Erythroblast (primary cell): ENCODE results near the gene TREH.
A peak's percentile ranks its signal among the peaks of the same experiment; 100 is the strongest.

Experiments
- DNase-seq, 2 experiments: peaks; one replicate each; lab custom pipeline; 2025; lab: John Stamatoyannopoulos, UW
- GATA1 ChIP-seq: IDR thresholded peaks from 2 replicates; pipeline ENCODE4 v1.6.1; 2011; ENCODE audit warnings: low read depth, mild to moderate bottlenecking, control low read depth, low read length, moderate library complexity
- POLR2A ChIP-seq: IDR thresholded peaks from 2 replicates; pipeline ENCODE4 v1.6.1; 2011; ENCODE audit warnings: mild to moderate bottlenecking, low read length

Gene TREH

DNA sequence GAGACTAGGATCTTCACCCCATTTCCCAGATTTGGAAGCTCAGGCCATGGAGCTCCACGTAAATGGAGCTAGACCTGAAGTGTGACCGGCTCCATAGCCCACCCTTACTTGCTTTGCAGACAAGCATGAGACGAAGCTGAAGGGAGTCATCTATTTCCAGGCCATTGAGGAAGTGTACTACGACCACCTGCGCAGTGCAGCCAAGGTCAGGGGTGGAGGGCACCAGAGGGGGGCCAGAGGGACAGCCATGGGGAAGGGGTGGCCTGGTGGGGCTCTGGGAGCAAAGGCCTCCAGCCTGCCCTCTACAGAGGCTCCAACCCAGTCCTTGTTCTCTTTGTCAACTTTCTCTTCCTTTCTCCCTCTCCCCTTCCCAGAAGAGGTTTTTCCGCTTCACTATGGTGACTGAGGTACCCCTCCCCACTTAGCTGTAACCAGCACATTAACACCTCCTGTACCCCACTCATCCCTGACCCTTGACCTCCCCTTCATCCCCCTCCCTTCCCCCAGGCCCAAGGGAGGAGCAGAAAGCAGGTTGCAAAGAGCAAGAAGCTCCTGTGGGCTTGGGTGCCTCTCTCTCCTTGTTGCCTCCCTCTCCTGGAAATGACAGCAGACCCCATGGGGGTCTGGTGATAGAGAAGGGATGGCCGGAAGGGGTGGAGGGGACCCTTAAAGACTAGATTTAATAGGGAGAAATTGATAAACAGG lies 23.8 kb downstream of the TREH start:
- no peak for TF ChIP-seq POLR2A
- TF ChIP-seq GATA1 = no peak
- no peak for DNase-seq

DNA sequence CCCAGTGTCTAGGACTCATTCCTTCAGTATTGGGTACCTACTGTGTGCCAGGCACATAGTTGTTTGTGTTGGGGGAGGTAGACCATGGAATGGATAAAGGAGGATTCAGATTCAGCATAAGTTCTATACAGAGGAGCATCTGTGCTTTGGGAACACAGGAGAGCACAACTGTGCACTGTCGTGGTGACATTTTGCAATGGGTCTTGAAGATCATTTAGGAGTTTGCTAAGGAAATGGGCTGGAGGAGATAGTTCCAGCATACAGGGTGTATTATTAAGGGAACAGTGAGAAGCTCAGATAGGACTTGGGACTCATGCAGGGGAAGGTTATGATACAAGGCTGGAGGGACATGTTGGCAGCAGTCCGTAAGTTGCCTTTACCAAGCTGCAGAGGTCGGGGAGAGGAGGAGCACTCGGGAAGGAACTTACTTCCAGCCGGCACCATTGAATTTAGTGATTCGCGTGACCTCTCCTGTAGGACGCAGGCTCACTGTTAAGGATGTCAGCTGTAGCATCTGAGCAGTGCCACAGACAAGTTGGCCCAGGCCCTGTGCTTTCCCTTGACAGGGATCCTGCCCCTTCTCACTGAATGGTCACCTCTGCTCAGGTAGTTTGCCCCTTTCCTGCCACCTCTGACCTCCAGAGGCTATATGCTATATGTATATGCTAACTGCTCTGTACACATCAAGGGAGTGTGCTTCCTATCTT lies 25.6 kb downstream of the TREH start:
- no peak for TF ChIP-seq GATA1
- TF ChIP-seq POLR2A = no peak
- DNase-seq = no peak

DNA sequence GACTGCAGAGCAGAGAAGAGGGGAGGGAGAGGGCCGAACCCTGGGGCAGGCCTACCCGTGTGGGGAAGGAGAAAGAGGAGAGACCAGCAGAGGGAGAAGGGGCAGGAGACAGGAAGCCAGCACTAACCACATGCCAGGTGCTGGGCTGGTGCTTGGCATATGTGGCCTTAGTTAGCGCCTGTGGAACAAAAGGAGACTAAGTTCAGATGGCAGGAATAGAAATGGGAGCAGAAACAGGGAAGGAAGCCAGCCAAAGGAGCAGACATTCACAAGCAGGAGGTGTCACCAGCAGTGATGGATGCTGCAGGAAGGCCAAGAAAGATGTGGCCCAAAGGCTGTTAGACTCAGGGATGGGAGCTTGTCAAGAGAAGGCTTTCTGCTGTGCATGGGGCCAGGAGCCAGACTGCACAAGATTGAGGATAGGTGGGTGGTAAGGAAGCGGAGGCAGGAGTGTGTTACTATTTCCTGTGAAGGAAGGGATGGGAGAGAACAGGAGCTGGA lies 26.7 kb downstream of the TREH start:
- no peak for DNase-seq
- TF ChIP-seq GATA1 (no peak), POLR2A (no peak)

DNA sequence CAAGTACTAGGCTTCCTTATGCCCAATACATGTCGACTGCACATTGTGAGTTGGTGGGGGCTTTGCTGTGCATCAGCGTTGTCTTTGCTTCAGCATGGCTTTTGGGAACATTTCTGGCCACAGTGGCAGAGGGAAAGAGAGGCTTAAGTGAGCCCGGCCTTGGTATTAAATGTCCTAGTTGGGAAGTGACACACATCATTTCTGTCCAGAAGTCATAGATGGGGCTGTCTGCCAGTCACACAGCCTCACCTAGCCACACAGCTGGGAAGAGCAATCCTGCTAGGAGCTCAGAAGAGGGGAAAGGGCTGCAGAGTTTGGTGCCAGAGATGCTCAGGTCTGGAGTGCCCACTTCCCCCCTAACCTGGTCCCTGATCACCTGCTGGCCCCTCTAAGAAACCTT lies 27.6 kb downstream of the TREH start:
- DNase-seq = no peak

DNA sequence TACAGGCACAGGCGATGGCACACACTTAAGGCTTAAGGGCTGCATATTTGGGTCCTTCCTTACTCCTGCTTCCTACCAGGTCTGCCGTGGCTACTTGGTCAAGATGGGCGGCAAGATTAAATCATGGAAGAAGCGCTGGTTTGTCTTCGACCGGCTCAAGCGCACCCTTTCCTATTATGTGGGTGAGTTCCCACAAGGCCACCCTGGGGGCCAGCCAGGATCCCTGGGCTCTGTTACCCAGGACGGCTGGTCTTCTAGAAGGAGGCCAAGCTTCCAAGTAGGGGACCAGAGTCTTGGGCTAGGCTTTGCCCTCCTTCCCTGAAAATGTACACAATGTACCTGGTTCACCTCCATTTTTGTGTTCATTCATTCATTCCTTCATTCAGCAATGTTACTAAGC lies 29.1 kb downstream of the TREH start:
- DNase-seq = no peak
- TF ChIP-seq POLR2A (no peak), GATA1 (no peak)

More for the DNA sequence above, 27.6 kb downstream of the TREH start:
- no peak for TF ChIP-seq GATA1
- TF ChIP-seq POLR2A = no peak

DNA sequence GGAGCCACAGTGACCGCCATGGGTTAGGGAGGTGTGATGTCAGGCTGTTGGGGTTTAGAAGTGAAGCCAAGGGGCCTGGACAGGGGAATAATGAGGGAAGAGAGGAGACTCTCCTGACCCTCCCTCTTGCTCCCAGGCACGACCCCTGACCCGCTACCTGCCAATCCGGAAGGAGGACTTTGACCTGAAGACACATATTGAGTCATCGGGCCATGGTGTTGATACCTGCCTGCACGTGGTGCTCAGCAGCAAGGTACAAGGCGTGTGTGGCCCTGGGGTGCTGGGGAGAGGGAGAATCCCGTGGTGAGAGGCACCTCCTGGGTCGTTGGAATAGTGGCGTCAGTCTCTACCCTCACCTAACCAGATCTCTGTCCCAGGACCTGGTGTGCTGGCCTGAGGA lies 29.5 kb downstream of the TREH start:
- TF ChIP-seq POLR2A (no peak), GATA1 (no peak)

DNA sequence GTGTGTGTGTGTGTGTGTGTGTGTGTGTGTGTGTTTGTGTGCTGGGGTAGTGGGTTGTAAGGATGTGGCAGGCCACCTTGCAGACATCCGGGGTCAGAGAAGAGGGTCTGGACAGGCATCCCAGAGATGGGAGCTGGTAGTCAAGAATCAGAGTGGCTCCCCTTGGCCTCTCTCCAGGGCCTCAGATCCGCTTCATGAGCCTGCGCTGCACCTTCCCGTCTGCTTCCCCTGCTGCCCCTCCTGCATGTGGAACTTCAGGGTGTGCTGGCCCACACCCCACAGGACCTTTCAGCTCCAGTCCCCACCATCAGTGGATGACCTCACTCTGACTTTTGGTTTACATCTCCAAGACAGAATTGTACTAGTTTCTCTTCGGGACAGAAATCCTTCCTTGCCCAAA lies 31.2 kb downstream of the TREH start:
- DNase-seq = no peak

More for the DNA sequence above, 29.5 kb downstream of the TREH start:
- DNase-seq = no peak

DNA sequence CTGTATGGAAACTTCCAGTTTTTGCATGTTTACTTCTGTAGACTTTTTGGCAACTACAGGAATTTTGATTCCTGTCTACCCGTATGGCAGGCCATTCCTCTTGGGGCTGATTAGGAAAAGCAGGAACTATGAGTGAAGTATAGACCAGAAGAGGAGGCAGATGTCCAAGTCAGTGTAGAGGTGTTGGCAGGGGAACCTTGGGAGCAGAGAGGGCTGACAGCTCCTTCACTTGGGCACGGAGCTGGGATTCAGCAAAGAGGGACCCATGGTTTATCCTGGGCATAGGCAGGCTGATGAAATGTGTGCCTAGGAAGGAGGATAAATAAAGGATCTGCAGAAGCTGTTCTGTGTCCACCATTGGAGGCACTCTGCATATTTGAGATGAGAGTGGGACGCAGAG lies 33.1 kb downstream of the TREH start:
- no peak for DNase-seq
- TF ChIP-seq GATA1 (no peak), POLR2A (no peak)

More for the DNA sequence above, 31.2 kb downstream of the TREH start:
- TF ChIP-seq GATA1 (no peak), POLR2A (no peak)

DNA sequence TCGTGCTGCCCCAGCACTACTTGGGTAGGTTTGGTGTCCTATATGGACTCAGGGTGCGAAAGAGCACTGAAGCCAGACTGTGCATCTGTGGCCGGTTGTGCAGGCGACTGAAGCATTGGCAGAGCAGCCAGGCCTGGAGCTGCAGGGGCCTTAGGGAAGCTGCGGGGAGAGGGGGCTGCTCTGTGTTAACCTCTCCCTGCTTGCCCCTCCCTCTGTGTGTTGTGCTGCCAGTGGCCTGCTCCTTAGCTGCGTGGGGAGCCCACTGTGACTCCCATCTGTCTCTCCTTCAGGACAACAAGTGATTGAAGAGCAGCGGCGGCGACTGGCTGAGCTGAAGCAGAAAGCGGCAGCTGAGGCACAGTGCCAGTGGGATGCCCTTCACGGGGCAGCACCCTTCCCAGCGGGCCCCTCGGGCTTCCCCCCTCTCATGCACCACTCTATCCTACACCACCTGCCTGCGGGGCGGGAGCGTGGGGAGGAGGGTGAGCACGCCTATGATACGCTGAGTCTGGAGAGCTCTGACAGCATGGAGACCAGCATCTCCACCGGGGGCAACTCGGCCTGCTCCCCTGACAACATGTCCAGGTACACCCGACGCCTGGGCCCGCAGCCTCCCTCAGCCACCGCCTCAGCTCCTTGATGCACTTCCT lies 34.3 kb downstream of the TREH start:
- TF ChIP-seq POLR2A = no peak
- TF ChIP-seq GATA1 = no peak
- DNase-seq = no peak

DNA sequence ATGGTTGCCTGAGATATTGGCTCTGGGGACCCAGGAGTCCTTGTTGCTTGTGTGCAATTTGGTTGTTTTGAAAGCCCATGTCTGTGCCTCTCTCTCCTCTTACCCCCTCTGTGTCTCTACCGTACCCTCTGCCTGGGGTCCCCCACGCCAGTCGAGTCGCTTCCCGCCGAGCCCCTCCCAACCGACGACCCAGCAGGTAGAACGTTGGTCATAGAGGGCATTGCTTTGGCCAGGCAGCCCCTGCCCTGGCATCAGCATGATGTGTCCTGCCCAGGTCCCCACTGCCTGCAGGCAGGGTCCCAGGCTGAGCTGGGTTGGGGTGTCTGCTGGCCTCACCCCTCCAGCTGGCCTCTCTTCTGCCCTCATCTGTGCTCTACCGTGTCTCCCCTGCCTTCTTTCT lies 35.0 kb downstream of the TREH start:
- TF ChIP-seq GATA1 (no peak), POLR2A (no peak)
- DNase-seq = no peak

DNA sequence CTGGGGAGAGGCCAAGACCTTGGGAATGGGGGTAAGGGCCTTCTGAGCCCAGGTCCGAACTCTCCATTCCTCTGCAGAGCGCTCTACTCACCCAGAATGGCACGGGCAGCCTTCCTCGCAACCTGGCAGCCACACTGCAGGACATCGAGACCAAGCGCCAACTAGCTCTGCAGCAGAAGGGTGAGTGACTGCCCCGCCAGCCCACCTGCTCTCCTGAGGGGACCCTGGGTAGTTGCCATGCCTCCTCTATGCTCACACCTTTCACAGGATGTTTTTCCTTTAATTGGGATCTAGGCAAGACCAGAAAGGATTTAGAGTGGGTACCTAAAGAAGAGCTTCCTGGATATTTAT lies 35.5 kb downstream of the TREH start:
- no peak for DNase-seq
- no peak for TF ChIP-seq POLR2A
- no peak for TF ChIP-seq GATA1

DNA sequence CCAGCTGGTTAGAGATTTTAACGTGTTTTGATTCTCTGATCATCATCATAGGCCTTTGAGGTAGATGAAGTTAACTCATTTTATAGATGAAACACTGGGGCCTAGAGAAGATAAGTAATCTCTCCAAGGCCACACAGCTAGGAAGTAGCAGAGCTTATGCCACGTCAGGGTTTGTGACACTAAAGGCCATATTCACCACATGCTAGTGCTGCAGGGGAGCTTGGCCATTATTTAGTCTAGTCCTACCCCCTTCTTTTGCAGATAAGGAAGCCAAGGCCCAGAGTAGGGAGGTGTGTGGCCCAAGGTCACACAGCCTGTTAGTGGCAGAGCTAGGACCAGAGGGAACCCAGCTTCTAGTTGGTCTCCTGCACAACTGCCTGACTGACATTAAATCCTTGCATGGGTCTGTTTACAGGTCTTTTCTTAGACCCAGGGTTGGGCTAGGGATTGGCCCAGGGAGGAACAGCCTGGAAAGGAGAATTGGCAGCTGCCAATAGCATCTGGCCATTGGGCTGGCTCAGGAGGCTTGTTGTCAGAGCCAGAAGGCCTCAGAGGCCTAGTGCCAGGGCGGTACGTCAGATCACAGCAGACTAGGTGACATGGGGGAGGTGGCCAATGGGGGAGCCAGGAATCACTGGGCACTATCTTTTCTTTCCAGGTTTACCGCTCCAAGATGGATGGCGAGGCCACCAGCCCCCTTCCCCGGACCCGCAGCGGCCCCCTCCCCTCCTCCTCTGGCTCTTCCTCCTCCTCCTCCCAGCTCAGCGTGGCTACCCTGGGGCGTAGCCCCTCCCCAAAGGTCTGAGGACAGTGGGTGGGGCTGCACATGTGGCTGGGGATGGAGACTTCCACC lies 36.1 kb downstream of the TREH start:
- DNase-seq = peak in 1 of 2 experiments; percentile 48
- no peak for TF ChIP-seq GATA1
- no peak for TF ChIP-seq POLR2A

DNA sequence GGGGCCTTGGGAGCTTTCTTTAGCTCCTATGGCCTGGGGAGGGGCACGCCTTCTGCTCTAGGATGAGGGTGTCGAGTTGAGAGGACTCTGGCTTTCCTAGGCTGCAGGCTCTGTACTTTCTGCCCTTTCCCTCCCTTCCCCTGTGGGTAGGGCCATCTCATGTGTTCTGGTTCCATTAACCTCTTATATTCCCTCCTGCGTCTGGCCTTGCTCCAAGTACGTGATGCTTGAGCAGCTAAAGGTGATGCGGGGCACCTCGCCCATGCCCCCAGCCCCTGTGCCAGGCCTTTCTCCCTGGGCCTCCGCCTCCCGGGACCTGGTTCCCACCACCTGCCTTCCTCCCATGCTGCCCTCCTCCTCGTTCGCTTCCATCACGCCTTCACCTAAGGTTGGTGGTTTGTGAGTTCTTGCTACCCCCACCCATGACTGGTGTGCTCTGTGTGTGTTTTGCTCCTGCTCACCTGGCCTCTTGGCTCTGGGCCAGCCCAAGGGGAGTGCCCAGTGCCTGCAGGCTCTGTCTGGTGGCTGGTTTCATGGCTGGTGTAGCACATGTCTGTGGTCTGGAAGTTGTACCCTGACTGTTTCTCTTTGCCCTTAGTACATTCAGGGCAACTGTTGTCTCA lies 37.9 kb downstream of the TREH start:
- TF ChIP-seq GATA1 = no peak
- no peak for TF ChIP-seq POLR2A
- DNase-seq = no peak
